DMS153 treated with DMSO at 0.1 percent for 48 hours (cell line): ENCODE results near the gene MSGN1.

Source experiments
- DNase-seq: peaks from one replicate; lab custom pipeline; 2025; ENCODE audit not compliant: unreplicated experiment; lab: John Stamatoyannopoulos, UW

MSGN1 gene

GRCh38 chr2:17816396-17817245 lies at the start of gene MSGN1:
Gene MSGN1 (plus strand): TSS chr2:17816460. CDS start chr2:17816519, 59 bp downstream.
- no peak for DNase-seq

- no peak for DNase-seq
Measured at GRCh38 chr2:17768894-17769293, 47.4 kb upstream of the MSGN1 start.

- no peak for DNase-seq
Measured at GRCh38 chr2:17771956-17772355, 44.3 kb upstream of the MSGN1 start.

GRCh38 chr2:17772532-17772931 lies 43.7 kb upstream of the MSGN1 start:
- DNase-seq: no peak

- DNase-seq: no peak
Measured at GRCh38 chr2:17780546-17780945, 35.7 kb upstream of the MSGN1 start.

- DNase-seq: no peak
Measured at GRCh38 chr2:17781482-17781881, 34.8 kb upstream of the MSGN1 start.

GRCh38 chr2:17786727-17787126 lies 29.5 kb upstream of the MSGN1 start:
- DNase-seq: no peak

GRCh38 chr2:17788773-17789172 lies 27.5 kb upstream of the MSGN1 start:
- DNase-seq: no peak

- DNase-seq: no peak
Measured at GRCh38 chr2:17790536-17790935, 25.7 kb upstream of the MSGN1 start.

GRCh38 chr2:17791121-17791816 lies 25.0 kb upstream of the MSGN1 start:
- DNase-seq: no peak

- no peak for DNase-seq
Measured at GRCh38 chr2:17791817-17792130, 24.5 kb upstream of the MSGN1 start.

- no peak for DNase-seq
Measured at GRCh38 chr2:17792515-17792914, 23.7 kb upstream of the MSGN1 start.

- no peak for DNase-seq
Measured at GRCh38 chr2:17793296-17793695, 23.0 kb upstream of the MSGN1 start.

GRCh38 chr2:17793803-17794354 lies 22.4 kb upstream of the MSGN1 start:
- no peak for DNase-seq

- no peak for DNase-seq
Measured at GRCh38 chr2:17795309-17795708, 21.0 kb upstream of the MSGN1 start.

- no peak for DNase-seq
Measured at GRCh38 chr2:17798338-17798737, 17.9 kb upstream of the MSGN1 start.

GRCh38 chr2:17799301-17800120 lies 16.7 kb upstream of the MSGN1 start:
- no peak for DNase-seq

- no peak for DNase-seq
Measured at GRCh38 chr2:17800219-17800618, 16.0 kb upstream of the MSGN1 start.

GRCh38 chr2:17800693-17801458 lies 15.4 kb upstream of the MSGN1 start:
- DNase-seq: no peak

- DNase-seq: no peak
Measured at GRCh38 chr2:17803497-17803896, 12.8 kb upstream of the MSGN1 start.

GRCh38 chr2:17804358-17804757 lies 11.9 kb upstream of the MSGN1 start:
- no peak for DNase-seq
